GM18907 (cell line): ENCODE measurements around the gene MPND.

ENCODE experiments used
- ATAC-seq: cut with Tn5 transposase; IDR thresholded peaks from one replicate; pipeline ENCODE4 v1.9.1; 2021; ENCODE audit warnings: mild to moderate bottlenecking, moderate library complexity; ENCODE audit not compliant: unreplicated experiment

The MPND gene

GRCh38 chr19:4400135-4400936 lies 57.0 kb downstream of the MPND start, which contains the start of gene SH3GL1:
TSS of gene SH3GL1 (minus strand) at chr19:4400547. CDS start at chr19:4400368, 179 bp downstream.
- ATAC-seq: peak; percentile 66

- no peak for ATAC-seq
Measured at GRCh38 chr19:4401769-4402170, 58.4 kb downstream of the MPND start.

GRCh38 chr19:4402171-4403004 lies 59.0 kb downstream of the MPND start, which contains the start of gene CHAF1A:
TSS of gene CHAF1A (plus strand) at chr19:4402640. CDS start at chr19:4402763, 123 bp downstream.
- ATAC-seq: peak; percentile 80

- no peak for ATAC-seq
Measured at GRCh38 chr19:4403005-4403761, 59.8 kb downstream of the MPND start.

GRCh38 chr19:4405977-4406376 lies 62.6 kb downstream of the MPND start:
- ATAC-seq: no peak

- ATAC-seq: no peak
Measured at GRCh38 chr19:4406626-4407025, 63.3 kb downstream of the MPND start.

- ATAC-seq: no peak
Measured at GRCh38 chr19:4409123-4409933, 66.0 kb downstream of the MPND start.
